GM19099 (cell line): ENCODE measurements around the gene EMILIN3.

ENCODE experiments used
- POLR2A ChIP-seq: IDR thresholded peaks from 3 replicates; pipeline ENCODE4 v1.6.1; 2011; ENCODE audit warnings: low read depth; ENCODE audit not compliant: insufficient read length; ENCODE audit errors: extremely low read depth

Gene EMILIN3

DNA sequence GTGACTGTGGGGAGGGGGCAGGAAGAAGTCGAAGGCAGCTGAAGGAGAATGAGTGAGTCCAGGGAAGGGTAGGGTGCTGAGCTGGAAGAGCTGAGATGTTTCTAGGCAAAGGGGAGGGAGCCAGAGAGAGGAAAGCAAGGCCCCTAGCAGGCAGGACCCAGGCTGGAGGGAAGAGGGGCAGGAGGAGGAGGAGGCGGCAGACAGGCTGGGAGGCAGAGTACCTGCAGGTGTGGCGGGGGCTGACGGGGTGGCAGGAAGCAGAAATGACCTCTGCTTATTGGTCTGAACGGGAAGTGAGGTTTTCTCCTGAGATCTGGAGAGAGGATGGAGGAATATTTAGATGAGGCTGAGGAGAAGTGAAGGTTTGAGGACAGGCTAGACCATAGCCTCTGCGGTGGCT, 10.7 kb upstream of the EMILIN3 start:
- no peak for TF ChIP-seq POLR2A

DNA sequence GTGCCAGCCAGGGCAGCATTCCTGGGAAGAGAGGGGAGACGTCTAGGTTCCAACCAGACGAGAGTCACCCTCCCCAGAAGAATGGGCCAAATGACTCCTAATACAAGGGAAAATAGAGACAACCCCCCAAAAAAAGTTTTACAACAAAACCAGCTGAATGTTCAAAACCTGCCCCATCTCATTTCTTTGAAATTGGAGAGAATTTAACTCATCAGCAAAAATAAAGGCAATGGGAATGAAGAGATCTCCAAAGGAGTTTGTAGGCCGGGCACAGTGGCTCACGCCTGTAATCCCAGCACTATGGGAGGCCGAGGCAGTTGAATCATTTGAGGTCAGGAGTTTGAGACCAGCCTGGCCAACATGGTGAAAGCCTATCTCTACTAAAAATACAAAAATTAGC, 9.7 kb upstream of the EMILIN3 start:
- TF ChIP-seq POLR2A = no peak

DNA sequence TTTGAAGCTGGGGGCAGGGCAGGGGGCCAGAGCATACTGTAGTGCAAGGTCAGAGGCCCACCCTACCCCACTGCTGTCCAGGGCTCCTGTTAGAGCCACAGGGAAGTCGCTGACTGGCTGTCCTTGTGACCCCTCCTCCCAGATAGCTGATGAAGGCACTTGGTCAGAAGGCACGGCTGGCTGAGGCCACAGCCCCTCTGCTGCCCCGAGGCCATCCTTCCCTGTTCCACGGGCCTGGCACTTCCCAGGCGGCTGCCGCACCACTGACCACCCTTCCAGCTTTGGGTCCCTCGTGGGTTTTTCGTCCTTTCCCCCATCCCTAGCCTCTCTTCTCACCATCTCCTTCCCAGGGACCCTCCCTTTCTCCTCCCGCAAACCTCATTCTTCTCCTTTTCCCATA, 9.2 kb upstream of the EMILIN3 start:
- TF ChIP-seq POLR2A = no peak

DNA sequence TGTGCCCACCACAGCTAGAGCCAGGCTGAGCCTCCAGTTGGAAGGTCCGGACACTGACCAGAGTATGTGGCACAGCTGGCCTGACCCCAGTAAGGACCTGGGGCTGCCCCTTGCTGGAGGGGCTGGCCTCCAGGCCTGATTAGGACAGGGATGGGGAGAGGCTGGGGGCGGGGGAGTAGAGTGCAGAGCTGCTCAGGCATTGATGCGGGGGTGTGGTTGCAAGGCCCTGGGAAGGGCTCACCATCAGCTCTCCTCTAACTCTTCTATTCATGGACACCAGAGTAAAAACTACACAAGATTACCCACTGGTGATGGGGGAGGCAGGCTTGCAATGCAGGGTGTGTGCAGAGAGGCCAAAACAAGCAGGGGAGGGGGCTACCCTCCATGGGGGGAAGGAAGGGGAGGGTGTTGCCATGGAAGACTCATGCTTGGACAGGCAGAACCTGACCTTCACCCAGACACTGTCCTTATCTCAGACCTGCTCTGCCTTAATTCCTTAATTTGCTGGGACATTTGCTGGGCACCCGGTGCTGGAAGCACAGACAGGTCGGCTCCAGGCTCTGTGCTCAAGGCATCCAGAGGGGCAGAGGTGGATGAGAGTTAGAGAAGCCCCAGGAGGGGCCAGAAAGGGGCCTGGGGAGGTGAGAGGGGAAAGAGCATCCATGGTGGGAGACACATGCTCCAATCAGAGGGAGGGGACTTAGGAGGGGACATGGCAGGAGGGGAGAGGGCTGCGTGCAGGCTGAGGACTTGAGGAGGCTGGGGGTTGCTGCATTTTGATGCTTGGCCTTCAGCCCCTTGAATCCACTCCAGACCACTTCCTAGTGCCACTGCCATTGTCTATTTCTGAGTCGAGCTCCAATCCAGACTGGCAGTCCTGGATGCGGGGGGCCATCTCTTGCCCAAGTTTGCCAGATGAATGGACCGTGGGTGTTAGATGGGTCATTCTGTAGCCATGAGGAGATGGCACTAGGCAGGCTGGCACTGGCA, 7.6 kb upstream of the EMILIN3 start:
- TF ChIP-seq POLR2A = no peak

DNA sequence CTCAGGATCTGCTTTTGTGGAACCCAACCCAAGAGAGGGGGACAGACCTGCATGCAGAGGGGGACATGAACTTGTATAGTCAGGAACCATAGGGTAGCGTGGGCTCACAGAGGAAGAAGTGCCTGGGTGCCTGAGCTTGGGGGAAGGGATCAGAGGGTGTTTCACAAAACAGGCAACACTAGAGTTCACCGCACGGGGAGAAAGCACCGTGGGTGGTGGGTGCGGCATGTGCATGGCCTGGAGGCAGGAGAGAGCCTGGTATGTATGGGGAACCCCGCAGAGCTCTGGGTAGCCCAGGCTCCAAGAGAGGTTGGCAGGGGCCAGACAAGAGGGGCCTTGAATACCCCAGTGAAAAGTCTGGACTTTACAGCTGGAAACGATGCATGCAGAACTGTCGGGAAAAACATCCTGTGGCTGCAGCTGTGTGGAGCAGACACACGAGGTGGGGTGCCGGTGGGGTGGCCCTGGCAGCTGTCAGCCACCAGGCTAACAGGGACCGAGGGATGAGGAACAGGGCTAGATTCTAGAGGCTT, 6.7 kb upstream of the EMILIN3 start:
- no peak for TF ChIP-seq POLR2A

DNA sequence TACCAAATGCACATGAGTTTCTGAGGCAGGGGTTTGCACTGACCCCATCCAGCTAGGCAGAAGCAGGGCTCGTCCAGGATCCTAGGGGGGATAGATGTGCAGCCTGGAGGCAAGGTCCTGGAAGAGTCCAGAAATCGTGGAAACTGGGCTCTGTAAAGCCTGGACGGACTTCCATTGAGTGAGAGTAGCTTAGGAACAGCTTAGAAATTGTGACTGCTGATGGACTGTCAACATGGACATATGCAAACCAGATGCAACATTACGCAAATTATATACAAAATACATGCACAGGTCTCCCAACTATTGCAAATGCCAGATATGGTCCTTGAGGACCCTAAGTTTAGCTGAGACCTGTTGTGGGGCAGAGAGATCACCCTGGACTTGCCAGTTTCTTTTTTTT, 4.8 kb upstream of the EMILIN3 start:
- TF ChIP-seq POLR2A = no peak

DNA sequence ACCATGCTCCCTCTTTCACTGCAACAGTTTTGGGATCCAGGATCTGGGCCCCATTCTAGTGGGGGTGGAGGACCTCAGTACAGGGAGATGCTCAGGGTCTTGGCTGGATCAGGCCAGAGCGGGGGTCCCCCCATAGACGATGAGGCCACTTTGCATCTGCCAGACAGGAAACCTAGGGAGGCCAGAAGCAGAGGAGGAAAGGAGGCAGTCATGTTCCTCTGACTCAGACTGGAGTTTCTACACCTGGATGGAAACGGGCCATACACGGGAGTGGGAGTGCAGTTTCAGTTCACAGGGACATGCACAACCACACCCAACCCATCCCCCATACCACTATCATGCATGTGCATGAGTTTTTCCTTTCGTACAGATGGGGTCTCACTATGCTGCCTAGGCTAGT, 3.6 kb upstream of the EMILIN3 start:
- no peak for TF ChIP-seq POLR2A

DNA sequence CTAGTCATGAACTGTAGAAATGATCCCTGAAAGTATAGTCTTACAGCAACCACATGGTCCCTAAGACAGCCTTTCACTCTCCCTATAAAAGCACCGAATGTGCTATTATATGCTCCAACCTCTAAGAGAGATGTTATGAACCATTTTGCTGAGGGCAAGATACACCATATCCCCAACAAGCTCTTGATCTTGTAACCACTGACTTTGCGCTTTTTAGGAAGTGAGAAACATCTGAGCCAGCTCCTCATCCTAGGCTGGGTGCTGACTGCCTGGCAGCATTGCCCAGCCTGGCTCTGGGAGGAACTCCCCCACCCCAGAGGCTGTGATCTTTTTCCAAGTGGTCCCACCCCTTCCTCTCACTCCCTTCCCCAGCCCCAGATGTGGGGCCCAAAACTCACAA, 3.1 kb upstream of the EMILIN3 start:
- no peak for TF ChIP-seq POLR2A

DNA sequence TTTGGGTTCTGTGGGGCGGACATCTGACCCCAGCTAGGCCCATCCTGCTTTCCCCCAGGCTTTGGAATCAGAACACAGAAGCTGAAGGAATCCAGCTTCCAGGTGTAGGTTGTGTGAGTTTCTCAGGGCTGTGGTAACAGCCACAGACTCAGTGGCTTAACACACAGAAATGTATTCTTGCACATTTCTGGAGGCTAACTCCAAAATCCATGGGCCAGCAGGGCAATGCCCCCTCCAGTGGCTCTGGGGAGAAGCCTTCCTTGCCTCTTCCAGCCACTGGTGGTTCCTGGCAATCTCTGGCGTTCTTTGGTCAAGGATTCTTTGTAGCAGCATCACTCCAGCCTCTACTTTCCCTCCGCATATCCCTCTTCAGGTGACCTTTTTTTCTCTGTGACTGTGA, 1.3 kb upstream of the EMILIN3 start:
- TF ChIP-seq POLR2A = no peak

DNA sequence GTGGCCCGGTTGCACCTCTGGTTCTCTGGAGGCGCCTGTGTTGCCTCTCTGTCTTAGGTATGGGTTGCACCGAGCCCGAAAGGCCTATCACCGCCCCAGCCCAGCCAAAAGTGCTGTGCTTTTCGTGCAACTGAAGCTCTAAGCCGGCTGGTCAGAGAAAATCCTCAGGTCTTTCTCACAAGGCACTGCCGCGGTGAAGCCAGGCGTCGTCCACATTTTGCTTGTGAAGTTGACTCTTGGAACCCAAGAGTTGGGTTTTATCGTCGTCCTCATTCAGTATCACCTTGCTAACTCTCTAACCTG, 726 bp upstream of the EMILIN3 start:
- TF ChIP-seq POLR2A = no peak

DNA sequence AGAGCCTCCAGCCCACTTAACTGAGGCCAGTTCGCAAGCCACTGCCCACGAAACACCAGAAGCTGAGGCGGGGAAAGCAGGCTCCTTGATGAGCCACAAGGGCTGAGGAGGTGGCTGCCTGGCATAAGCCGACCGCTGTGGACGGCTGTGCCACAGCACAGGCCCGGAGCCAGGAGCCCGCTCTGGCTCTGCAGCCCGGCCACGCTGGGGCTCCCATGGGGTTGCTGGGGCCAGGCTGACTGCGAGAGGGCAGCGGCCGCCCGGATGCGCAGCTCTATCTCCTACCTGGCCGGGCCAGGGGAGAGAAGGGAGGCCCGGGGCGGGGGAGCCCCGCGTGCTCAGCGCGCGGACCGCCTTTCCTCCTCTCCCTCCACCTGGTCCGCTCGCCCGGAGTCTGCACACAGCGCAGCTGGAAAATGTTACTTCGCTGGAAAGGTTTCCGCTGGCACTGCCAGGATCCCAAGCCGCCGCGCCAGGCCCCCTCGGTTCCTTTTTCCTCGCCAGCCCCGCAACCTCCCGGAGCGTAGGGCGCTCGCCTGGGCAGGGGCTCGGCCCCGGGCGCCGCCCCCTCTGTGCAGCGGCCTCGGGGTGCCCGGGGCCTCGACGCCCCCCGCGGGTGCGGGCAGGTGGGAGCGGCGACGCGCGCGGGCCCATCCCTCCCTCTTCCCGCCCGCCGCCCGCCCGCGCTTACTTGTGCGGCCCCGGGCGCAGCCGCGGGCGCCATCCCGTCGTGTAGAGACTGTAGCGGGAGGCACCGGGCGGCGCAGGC, 657 bp downstream of the EMILIN3 start:
- no peak for TF ChIP-seq POLR2A

DNA sequence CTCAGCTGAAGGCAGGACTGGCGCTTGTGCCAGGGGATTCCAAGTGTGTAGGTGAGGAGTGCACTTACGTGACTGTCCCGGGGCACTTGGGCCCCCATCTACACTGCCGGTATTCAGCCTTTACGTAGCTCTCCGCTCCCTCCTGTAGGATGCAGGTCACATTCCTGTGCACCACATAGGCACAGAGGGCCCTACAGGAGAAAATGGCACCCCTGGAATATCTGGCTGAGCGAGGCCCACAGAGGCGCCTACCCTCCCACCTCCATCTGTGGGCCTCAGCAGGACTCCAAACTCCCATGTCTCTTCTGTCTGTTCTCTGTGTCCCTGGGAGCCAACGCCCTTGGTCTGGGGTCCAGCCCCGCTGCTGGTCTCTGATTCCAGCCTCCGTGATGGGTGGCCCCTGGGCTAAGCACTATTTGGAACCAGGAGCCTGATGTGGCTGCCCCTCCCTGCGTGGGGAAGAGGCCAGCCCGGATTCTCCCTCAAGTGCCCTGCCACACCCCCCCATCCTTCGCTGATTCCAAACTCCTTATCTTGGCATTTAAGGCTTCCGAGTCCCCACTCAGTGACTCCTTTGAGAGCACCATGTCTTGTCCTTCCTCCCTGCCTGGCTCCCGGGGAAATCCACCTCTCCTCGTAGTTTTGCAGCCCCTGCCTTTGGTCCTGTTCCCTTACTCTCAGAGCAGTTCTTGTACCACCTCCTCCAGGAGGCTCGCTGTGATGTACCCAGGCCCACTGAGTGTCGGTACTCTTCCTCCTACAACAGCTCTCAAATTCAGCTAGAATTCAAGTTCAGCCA, 1.5 kb downstream of the EMILIN3 start:
- TF ChIP-seq POLR2A = no peak

DNA sequence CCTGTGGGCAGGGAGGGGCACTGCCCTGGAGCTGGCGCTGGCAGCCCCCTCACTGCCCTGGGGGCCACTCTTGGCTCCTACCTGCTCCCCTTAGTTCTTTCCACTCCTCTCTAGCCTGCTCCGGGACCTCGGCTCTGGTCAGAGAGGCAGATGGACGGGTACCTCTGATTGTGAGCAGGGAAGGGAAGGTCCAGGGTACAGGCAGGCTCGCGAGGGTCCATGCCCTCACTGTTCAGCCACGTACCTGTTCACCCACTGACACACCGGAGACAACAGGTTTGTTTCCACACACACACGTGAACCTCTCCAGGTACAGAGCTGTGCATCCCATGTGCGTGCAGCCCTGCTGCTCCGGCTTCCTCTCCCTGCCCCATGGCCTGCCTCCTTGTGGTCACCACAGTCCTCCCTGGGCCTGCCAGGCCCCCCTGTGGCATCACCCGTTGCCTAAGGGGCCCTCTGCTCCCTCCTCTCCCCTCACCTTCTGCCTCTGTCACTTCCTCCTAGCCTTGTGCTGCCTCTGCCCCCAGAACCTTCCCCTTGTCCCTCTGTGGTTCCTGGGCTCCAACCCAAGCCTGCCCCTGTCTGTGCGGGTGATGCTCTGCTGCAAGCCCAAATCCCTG, 2.3 kb downstream of the EMILIN3 start:
- TF ChIP-seq POLR2A = no peak

DNA sequence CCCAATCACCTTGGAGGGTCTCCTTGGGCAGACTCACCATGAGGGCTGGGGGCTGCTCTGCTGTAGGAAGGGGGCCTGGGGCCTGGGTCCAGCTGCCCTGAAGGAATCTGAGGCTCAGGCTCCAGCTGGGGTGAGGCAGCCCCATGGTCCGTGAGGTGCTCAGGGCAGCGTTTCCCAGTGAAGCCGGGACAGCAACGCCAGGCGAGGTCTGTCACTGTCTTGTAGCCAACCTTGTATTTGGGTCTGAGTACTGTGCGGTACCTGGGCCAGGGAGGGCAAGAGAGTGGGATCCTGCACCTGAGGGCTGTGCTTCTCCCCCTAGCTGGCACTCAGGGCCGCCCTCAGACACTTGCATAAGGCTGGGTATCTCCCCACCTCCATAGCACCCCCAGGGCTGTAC, 3.0 kb downstream of the EMILIN3 start:
- TF ChIP-seq POLR2A = no peak

DNA sequence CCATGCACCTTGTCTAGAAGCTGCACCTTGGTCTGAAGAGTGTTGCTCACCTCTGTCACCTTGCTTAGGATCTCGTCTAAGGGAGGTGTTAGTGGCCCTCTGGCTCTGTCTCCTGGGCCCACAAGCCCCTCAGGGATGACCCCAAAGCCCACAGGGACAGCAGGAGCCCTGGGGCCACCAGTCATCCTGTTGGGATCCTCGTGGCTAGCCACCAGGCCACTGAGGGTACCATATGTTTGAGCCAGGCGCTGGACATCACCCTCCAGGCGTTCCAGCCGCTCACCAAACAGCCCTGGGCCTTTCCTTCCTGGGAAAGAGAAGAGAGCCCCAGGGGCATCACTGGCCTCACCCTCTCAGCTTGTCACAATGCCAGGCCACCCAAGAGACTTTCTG, 3.9 kb downstream of the EMILIN3 start:
- no peak for TF ChIP-seq POLR2A
